Stimulated activated CD4-positive, alpha-beta T cell treated with anti-CD3 and anti-CD28 coated beads, Interleukin-1b, Interleukin-23, amount 100 ng/mL, for 4 hours (primary cell): ENCODE results near the gene SNX27.
"Not testable (repeated sequence)": the region's sequence is repeated elsewhere in the genome, so short reads cannot be mapped to it uniquely, and the experiment has no call there.

Source experiments
- DNase-seq, 2 donors: peaks; one replicate each; pipeline ENCODE4 v3.0.0-alpha.2; 2020; ENCODE audit warnings: low read depth in 2 of 2

Gene SNX27

GRCh38 chr1:151639466-151639865, 27.6 kb downstream of the SNX27 start:
- DNase-seq: no peak

GRCh38 chr1:151641229-151641628, 29.4 kb downstream of the SNX27 start:
- no peak for DNase-seq

DNA sequence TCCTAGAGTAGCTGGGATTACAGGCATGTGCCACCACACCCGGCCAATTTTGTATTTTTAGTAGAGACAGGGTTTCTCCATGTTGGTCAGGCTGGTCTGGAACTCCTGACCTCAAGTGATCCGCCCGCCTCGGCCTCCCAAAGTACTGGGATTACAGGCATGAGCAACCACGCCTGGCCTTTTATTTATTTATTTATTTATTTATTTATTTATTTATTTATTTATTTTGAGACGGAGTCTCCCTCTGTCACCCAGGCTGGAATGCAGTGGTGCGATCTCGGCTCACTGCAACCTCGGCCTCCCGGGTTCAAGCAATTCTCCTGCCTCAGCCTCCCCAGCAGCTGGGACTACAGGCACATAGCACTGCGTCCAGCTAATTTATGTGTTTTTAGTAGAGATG, 31.2 kb downstream of the SNX27 start:
- not testable (repeated sequence) for DNase-seq

- DNase-seq: no peak
These were observed 32.2 kb downstream of the SNX27 start for GRCh38 chr1:151644001-151644400.

- DNase-seq: no peak
These were observed 41.5 kb downstream of the SNX27 start for GRCh38 chr1:151653397-151653796.

GRCh38 chr1:151655371-151655770, 43.5 kb downstream of the SNX27 start:
- no peak for DNase-seq

GRCh38 chr1:151661751-151662150, 49.9 kb downstream of the SNX27 start:
- no peak for DNase-seq

- no peak for DNase-seq
These were observed 56.2 kb downstream of the SNX27 start for GRCh38 chr1:151668090-151668489.

DNA sequence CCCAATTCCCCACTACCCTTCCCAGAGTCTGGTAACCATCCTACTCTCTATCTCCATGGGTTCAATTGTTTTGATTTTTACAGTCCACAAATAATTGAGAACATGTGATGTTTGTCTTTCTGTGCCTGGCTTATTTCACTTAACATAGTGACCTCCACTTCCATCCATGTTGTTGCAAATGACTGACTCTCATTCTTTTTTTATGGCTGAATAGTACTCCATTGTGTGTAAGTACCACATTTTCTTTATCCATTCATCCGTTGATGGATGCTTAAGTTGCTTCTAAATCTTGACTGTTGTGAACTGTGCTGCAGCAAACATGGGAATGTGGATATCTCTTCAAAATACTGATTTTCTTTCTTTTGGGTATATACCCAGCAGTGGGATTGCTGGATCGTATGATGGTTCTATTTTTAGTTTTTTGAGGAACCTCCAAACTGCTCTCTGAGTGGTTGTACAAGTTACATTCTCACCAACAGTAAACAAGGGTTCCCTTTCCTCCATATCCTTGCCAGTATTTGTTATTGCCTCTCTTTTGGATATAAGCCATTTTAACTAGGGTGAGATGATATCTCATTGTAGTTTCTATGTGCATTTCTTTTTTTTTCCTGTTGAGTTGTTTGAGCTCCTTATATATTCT, 58.3 kb downstream of the SNX27 start:
- DNase-seq: not testable (repeated sequence)

DNA sequence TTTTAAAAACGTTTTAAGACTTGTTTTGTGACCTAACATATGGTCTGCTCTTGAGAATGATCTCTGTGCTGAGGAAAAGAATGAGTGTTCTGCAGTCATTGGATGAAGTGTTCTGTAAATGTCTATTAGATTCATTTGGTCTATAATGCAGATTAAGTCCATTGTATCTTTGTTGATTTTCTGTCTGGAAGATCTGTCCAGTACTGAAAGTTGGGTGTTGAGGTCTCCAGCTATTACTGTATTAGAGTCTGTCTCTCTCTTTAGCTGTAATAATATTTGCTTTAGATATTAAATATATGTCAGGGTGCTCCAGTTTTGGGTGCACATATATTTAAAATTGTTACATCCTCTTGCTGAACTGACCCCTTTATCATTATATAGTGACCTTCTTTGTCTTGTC, 61.6 kb downstream of the SNX27 start:
- DNase-seq: no peak

DNA sequence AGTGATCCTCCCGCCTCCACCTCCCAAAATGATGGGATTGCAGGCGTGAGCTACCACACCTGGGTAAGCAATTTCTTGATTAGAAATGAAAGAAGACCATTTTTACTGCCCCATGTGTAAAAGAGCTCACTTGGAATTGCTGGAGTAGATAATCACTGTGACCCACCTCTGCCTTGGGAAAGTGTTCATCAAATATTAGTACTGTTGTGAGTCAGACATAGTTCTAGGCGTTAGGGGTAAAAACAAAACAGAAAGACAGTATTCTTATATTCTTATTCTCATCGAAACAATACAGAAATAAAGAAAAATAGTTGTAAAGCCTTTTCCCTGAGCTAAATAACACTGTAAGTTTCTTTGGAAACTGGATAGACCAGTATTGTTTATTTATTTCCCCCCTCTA, 68.5 kb downstream of the SNX27 start:
- no peak for DNase-seq

- DNase-seq: no peak
These were observed 69.0 kb downstream of the SNX27 start for GRCh38 chr1:151680826-151681225.

DNA sequence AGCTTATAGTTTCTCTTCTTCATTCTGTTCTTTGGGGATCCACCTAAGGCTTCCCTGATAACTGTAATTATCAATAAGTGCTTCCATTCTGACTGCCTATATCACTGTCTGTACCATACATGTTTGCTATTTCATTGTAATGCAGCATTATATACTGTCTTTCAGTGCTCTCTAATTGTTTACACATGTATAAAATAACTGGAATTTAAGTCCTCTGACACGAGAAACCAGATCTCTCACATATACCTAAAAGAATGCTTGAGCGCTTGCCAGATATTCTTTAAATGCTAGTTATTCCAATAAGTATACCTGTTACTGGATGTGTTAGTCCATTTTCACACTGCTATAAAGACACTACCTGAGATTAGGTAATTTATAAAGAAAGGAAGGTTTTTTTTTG, 70.1 kb downstream of the SNX27 start:
- no peak for DNase-seq

DNA sequence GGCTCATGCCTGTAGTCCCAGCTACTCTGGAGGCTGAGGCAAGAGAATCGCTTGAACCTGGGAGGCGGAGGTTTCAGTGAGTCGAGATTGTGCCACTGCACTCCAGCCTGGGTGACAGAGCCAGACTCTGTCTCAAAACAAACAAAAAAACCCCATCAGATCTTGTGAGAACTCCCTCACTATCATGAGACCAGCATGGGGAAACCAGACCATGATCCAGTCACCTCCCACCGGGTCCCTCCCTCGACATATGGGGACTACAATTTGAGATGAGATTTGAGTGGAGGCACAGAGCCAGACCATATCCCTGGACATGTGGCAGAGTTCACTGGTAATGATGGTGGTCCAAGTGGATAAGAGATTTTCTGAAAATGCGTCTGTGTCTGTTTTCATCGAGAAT, 71.1 kb downstream of the SNX27 start:
- DNase-seq: not testable (repeated sequence)

DNA sequence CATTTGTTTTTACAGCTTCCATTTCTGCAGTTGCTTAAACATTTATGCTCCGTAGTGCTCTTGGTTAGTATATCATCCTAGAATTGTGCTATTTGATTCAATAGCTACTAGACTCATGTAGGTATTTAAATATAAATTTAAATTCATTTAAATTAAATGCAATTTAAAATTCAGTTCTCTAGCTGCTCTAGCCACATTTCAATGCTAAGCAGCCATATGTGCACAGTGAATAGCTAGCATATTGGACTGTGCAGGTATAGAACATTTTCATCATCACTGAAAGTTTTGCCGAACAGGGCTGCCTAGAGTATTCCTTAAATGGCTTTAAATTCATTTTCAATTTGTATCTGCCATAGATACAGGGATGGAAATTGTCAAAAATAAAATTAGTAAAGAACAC, 72.3 kb downstream of the SNX27 start:
- DNase-seq: no peak

DNA sequence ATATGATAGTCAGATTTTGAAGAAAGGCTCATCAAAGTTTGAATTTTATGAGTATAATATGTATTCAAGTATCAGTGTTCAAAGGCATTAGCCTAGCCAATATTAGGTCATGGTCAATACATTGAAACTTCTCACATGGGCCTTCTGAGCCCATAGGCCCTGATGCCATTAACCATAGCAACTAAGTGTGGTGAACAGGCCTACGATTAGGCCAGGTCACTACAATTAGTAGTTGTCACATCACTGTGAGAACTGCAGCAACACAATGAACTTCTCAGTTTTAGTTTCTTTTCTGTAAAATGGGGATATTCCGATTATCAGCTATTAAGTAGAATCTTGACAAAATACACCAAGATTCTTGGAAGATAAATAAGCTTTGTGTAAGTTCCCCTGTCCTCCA, 74.7 kb downstream of the SNX27 start:
- DNase-seq: no peak

DNA sequence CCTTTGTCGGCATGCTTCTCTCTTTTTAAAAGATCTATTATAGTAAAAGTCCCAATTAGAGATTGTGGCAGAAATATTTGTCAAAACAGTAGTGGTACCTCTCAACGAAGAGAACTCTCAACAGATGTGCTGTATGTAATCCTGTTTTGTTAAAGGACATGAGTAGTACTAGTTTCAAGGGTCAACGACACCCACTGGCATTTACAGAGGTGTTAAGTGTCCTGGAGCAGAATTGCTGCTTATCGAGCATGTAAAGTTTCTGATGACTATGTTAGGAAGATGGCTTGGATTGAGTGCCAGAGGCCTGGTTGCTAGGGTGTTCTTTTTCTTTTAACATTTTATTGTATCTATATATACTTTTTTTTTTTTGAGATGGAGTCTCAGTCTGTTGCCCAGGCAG, 77.6 kb downstream of the SNX27 start:
- DNase-seq: no peak

DNA sequence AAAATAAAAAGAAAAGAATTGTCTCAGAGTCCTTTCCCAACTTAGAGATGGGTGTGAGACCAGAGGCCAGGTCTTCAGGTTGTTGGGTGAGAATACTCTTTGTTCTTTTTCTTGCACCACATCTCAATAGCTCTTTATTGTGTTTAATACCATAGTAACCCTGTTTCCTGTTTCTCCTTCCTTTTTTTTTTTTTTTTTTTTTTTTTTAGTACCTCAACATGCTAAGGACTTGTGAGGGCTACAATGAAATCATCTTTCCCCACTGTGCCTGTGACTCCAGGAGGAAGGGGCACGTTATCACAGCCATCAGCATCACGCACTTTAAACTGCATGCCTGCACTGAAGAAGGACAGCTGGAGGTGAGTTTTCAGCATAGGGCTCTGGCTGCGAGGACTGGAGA, 80.4 kb downstream of the SNX27 start:
- no peak for DNase-seq

- DNase-seq: no peak
These were observed 81.3 kb downstream of the SNX27 start for GRCh38 chr1:151693057-151693651.

DNA sequence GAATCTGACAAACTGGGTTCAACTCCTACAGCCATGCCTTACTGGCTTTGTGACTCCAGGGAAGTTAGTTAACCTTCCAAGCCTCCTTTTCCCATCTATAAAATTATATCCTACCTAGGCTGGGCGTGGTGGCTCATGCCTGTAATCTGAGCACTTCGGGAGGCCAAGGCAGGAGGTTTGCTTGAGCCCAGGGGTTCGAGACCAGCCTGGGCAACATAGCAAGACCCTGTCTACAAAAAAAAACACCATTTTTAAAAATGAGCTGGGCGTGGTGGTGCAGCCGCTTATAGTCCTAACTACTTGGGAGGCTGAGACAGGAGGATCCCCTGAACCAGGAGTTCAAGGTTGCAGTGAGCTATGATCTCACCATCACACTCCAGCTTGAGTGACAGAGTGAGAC, 89.7 kb downstream of the SNX27 start:
- DNase-seq: no peak

- no peak for DNase-seq
These were observed 91.1 kb downstream of the SNX27 start for GRCh38 chr1:151702936-151703335.

- no peak for DNase-seq
These were observed 92.0 kb downstream of the SNX27 start for GRCh38 chr1:151703813-151704212.

GRCh38 chr1:151704246-151704645, 92.4 kb downstream of the SNX27 start:
- DNase-seq: no peak

- DNase-seq: no peak
These were observed 93.3 kb downstream of the SNX27 start for GRCh38 chr1:151705146-151705545.
